ENCODE results near the gene NAIF1. TPM values are rescaled to one million over a fixed set of nuclear protein-coding genes. Genes with fewer than 3 reads are reported as not detected.

Gene NAIF1
- total RNA-seq, 4 donors from 2014 or later = 6.3 to 8.8 (median 7.8) TPM

DNA sequence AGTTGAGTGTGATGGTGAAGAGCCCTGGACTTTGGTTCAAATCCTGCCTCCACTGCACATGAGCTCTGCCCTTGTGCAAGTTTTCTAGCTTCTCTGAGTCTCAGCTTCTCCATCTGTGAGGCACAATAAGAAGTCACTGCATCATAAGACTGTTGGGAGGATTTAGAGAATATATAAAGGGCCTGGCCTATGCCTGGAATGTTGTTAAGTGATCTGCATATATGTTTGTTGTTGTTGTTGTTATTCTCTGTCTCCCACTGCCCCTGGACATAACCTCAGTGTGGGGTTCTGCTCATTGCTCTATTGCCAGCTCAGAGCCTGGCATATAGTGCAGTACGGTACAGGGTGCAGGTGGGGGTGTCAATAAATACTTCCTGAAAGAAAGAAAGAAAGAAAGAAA, 46.0 kb downstream of the NAIF1 start:
- 33 to 75% methylated on average over 1 of the region's 1 CpG for WGBS, 2 donors
- Histone ChIP-seq H3K4me1 (peaks cover 0 to 18% (median 0%) of the 10 kb centered on the region in 3 donors), H3K4me3 (no peak overlapping the region), H3K36me3 (no peaks in the 10 kb centered on the region), H3K9me3 (no peaks in the 10 kb centered on the region), H3K27ac (no peak overlapping the region), H3K27me3 (no peaks in the 10 kb centered on the region)
- no peak for DNase-seq
- intact Hi-C loops (cut with DNase I) = no loop called here
- TF ChIP-seq, protein P1, sequence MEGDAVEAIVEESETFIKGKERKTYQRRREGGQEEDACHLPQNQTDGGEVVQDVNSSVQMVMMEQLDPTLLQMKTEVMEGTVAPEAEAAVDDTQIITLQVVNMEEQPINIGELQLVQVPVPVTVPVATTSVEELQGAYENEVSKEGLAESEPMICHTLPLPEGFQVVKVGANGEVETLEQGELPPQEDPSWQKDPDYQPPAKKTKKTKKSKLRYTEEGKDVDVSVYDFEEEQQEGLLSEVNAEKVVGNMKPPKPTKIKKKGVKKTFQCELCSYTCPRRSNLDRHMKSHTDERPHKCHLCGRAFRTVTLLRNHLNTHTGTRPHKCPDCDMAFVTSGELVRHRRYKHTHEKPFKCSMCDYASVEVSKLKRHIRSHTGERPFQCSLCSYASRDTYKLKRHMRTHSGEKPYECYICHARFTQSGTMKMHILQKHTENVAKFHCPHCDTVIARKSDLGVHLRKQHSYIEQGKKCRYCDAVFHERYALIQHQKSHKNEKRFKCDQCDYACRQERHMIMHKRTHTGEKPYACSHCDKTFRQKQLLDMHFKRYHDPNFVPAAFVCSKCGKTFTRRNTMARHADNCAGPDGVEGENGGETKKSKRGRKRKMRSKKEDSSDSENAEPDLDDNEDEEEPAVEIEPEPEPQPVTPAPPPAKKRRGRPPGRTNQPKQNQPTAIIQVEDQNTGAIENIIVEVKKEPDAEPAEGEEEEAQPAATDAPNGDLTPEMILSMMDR (IDR thresholded peaks at IDR 0.05) = no peak
- TF ChIP-seq POLR2A (IDR thresholded peaks at IDR 0.05) = no peak

DNA sequence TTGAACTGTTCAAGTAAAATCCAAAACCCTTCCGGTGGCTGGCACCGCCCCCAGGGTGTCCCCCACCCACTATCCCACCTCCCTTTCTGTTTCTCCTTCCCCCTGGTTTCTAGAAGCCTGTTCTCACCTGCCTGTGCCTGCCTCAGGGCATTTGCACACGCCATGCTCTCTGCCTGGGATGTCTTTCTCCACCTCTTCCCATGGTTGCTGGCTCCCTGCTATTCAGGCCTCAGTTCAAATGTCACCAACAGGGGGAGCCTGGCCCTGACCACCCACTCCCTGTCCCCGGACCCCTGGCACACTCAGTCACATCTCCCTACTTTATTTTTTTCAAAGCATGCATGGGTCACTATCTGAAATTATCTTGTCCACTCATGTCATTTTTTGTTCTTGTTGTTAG, 46.4 kb downstream of the NAIF1 start:
- TF ChIP-seq, protein P1 (IDR thresholded peaks at IDR 0.05) = peak in 1 of 6 experiments; percentile 27
- no peak for TF ChIP-seq POLR2A (IDR thresholded peaks at IDR 0.05)
- WGBS, 2 donors = 53 to 58% methylated on average over 4 of the region's 4 CpGs
- no peak overlapping the region for H3K4me3 ChIP-seq
- H3K4me1 ChIP-seq = peaks cover 0 to 18% (median 0%) of the 10 kb centered on the region in 3 donors
- no peaks in the 10 kb centered on the region for H3K36me3 ChIP-seq
- DNase-seq = no peak
- no peaks in the 10 kb centered on the region for H3K27me3 ChIP-seq
- intact Hi-C loops (cut with DNase I) = no loop called here
- no peak overlapping the region for H3K27ac ChIP-seq
- H3K9me3 ChIP-seq = no peaks in the 10 kb centered on the region

DNA sequence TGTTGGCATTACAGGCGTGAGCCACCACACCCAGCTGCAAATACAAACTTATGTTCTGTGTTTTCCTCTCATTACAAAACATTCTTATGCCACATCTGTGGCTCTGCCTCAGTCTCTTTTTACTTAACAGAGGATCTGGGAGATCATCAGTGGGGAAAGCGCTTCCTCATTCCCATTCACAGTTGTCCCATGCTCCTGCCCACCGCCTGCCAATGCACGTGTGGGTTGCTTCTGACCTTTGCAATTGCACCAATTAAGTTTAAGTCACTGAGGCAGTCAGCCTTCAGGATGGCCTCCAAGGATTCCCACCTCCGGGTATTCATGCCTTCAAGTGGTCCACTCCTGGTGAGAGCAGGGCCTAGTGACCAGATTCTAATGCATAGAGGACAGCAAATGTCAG, 51.4 kb downstream of the NAIF1 start:
- intact Hi-C loops (cut with DNase I) = no loop called here
- WGBS, 2 donors = 81 to 93% methylated on average over 4 to 5 of the region's 5 CpGs
- no peak for DNase-seq
- Histone ChIP-seq H3K4me1 (peaks cover 0 to 12% (median 5%) of the 10 kb centered on the region in 3 donors), H3K27ac (no peak overlapping the region), H3K27me3 (no peaks in the 10 kb centered on the region), H3K36me3 (no peaks in the 10 kb centered on the region), H3K9me3 (no peaks in the 10 kb centered on the region), H3K4me3 (no peak overlapping the region)
- TF ChIP-seq, protein P1 (IDR thresholded peaks at IDR 0.05) = no peak
- no peak for TF ChIP-seq POLR2A (IDR thresholded peaks at IDR 0.05)

Other genes starting within 250 kb of the NAIF1 start
- gene ENG, start 212.7 kb downstream of the NAIF1 start, total RNA-seq = 10 to 100 TPM in 3 of 4 donors, 1 to 10 TPM in 1; 7.2 to 32.8 (median 18.0) TPM
- gene AK1, start 189.6 kb downstream of the NAIF1 start, total RNA-seq = 10 to 100 TPM; 11.1 to 36.1 (median 26.8) TPM
- gene ST6GALNAC6, start 167.7 kb downstream of the NAIF1 start, total RNA-seq = 10 to 100 TPM; 14.5 to 69.4 (median 26.1) TPM
- 10 to 100 TPM; 12.5 to 33.0 (median 23.8) TPM for gene ST6GALNAC4, start 150.3 kb downstream of the NAIF1 start, total RNA-seq
- gene PIP5KL1, start 136.5 kb downstream of the NAIF1 start, total RNA-seq = 1 to 10 TPM in 3 of 4 donors, not detected in 1; 3.1 to 4.6 (median 3.6) TPM
- 10 to 100 TPM; 12.5 to 18.5 (median 15.7) TPM for gene DPM2, start 129.5 kb downstream of the NAIF1 start, total RNA-seq
- 10 to 100 TPM; 16.9 to 65.0 (median 24.0) TPM for gene EEIG1, start 86.3 kb downstream of the NAIF1 start, total RNA-seq
- gene SLC25A25, start 912 bp upstream of the NAIF1 start, total RNA-seq = 10 to 100 TPM; 15.8 to 37.9 (median 24.1) TPM
- gene PTGES2, start 60.4 kb upstream of the NAIF1 start, total RNA-seq = 100 to 1,000 TPM in 1 of 4 donors, 10 to 100 TPM in 3; 54.2 to 118 (median 83.0) TPM
- gene LCN2, start 82.1 kb upstream of the NAIF1 start, total RNA-seq = 100 to 1,000 TPM in 3 of 4 donors, 10 to 100 TPM in 1; 36.2 to 931 (median 809) TPM
- gene BBLN, start 92.9 kb upstream of the NAIF1 start, total RNA-seq = 100 to 1,000 TPM; 124 to 214 (median 162) TPM
- 10 to 100 TPM; 31.0 to 74.6 (median 43.7) TPM for gene CIZ1, start 124.3 kb upstream of the NAIF1 start, total RNA-seq
- gene DNM1, start 136.1 kb upstream of the NAIF1 start, total RNA-seq = 1 to 10 TPM; 1.3 to 9.7 (median 1.6) TPM
- gene GOLGA2, start 208.7 kb upstream of the NAIF1 start, total RNA-seq = 10 to 100 TPM; 76.1 to 92.0 (median 89.2) TPM
- 10 to 100 TPM; 15.2 to 28.2 (median 17.5) TPM for gene SWI5, start 209.0 kb upstream of the NAIF1 start, total RNA-seq